Jurkat, Clone E6-1 (cell line): ENCODE results near the gene OXNAD1.

Source experiments
- DNase-seq: peaks from one replicate; pipeline ENCODE4 v3.0.0-alpha.2; 2011; ENCODE audit warnings: low read depth, low spot score
- H3K4me3 ChIP-seq: 2 replicates; pipeline ENCODE4 v1.5.1; 2011; ENCODE audit warnings: mild to moderate bottlenecking, low read length, control low read depth, moderate library complexity

Gene OXNAD1

DNA sequence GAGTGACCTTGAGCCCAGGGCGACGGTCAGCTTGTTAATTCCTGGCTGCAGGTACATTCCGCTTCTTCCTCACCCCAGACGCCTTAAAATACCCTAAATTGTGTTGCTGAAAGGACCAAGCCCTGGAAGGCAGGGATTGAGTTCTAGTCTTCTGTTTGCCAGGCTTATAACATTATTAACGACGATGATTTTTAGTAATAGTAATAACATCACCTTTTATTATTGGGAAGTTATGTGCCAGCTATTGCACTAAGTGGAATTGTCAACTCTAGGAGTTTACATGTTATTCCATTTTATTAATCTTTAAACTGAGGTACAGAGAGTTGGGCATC is 409 bp downstream of the OXNAD1 start:
- peak overlapping the region; percentile 98 for H3K4me3 ChIP-seq
- no peak for DNase-seq

DNA sequence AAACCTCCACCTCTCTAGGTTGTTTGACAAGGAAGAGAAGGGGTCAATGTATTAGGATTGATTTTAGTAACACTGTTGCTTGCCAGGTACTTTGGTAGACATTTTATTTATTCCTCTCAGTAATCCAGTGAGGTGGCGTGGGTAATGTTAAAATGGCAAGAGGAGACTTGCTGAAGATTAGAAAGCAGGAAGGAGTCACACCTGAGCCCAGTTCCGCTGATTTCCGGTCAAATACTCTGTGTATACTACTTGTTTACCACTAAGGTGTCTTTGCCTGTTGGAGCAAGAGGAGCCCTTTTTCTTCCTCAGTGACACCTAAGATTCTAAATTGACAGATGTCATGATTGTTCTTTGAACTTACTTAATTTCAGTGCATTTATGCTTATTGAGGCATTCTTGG is 1.7 kb downstream of the OXNAD1 start:
- H3K4me3 ChIP-seq = no peak overlapping the region
- DNase-seq = no peak

DNA sequence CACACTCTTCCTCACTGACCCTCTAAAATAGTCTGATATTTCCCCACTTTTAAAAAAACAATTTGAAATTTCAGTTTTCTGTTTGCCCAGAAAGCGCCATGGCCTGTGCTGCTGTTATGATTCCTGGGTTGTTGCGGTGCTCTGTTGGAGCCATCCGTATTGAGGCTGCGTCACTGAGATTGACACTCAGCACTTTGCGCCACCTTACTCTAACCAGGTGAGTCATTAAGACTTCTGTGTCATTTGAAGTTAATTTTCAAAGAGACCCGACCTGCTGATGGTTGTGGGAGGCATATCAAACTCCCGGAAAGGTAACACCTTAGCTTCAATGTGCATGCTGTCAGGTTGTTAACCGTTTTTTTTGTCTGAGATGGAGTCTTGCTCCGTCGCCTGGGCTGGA is 5.8 kb downstream of the OXNAD1 start:
- H3K4me3 ChIP-seq = no peak overlapping the region
- no peak for DNase-seq

DNA sequence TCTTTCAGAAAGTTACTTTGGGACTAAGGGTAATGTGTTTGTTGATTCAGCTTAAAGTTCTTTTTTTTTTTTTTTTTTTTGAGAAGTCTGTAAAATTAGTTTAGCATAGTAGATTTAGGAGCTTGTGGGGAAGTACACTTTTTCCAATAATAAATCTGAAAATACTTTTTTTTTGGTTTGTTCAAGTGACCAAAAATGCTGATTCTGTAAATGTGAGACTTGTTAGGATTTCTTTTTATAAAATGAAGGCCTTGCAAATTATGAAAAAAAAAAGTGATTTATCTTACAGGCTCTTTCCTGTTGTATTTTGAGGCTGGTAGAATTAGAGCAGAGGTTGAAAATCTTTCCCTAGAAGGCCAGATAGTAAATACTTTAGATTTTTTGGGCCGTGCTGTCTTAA is 7.6 kb downstream of the OXNAD1 start:
- no peak overlapping the region for H3K4me3 ChIP-seq
- DNase-seq = no peak

DNA sequence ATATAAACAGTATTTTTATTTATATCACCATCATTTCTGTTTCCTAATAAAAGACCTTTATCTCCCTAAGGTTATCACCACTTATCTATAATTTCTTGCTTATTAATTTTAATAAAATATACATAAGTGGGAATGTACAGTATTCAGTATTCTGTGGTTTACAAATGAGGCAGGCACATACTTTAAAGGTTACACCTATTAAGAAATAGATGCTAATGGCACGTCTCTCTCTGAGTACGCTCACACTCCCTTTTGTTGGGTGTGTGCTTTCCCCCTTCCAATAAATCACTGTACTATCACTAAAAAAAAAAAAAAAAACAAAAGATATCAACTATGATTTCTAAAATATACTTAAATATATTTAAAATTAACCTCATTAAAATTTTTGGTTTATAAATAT is 8.9 kb downstream of the OXNAD1 start:
- no peak overlapping the region for H3K4me3 ChIP-seq
- DNase-seq = no peak

DNA sequence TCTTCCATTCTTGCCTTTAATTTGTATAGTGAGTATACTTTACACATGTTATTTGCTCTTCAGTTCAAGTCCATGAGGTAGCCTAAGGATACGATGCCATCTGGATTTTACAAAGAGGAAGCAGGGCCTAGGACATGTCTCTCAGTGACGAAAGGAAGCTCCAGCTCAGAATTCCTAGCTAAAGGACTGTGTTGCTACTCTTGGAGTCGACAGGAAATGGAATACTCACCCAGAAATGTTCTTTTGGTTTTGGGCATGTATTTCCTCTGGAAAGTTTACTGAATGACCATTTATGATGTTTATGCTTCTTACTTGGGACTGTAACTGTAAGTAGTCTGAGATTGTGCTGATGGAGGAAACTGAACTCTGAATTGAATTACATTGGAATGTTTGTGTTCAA is 12.5 kb downstream of the OXNAD1 start:
- no peak overlapping the region for H3K4me3 ChIP-seq
- DNase-seq = no peak

DNA sequence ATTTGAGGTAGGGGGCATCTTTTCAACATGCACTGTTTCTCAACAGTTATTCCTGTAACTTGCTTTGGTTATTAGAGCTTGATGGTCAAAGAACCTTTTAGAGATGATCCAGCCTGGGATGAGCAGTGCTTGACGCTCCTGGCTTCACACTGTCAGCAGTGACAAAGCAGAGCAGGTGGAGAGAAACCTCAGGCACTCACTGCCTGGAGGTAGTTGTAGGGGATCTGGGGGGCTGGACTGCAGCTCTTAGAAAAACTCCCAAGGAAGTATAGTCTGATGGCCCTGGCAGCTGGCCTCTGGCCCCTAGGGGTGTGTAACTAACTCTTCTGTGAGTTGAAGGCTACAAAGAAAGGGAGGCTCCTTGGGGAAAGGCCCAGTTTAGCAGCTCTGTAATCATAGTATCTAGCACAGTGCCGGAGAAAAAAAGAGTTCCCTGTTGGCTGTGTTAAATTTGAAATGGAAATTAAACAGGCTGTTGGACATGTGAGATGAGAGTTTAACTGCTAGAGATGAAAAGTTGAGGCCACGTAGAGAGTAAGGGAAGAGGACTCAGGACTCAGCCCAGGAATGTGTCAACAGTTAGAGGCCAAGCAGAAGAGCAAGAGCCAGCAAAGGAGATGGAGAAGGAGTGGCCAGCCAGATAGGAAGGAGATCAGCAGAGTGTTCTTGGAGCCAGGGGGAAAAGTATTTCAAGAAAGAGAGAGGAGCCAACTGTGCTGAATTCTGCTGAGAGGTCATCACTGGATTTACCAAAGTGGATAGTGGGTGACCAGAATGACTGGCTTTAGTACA is 14.2 kb downstream of the OXNAD1 start:
- DNase-seq = no peak

DNA sequence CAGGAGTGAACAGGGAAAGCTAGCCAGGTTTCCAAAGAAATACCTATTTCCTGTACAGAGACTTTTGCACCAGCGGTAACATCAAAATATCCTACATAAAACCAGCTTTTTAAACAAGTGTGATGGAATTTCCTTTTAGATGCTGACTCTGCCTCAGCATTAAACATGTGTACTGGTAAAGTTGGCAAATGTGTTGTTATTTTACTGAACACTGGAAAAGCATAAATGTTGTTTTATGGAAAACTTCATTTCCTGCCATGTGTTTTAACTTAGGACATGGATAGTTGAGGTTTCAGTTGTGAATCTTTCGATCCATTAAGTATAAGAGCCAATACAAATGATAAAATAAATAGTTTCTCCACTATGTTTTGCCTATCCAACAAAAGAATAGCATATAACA is 15.7 kb downstream of the OXNAD1 start:
- no peak for DNase-seq
- H3K4me3 ChIP-seq = no peak overlapping the region

More for the DNA sequence above, 14.2 kb downstream of the OXNAD1 start:
- no peak overlapping the region for H3K4me3 ChIP-seq

DNA sequence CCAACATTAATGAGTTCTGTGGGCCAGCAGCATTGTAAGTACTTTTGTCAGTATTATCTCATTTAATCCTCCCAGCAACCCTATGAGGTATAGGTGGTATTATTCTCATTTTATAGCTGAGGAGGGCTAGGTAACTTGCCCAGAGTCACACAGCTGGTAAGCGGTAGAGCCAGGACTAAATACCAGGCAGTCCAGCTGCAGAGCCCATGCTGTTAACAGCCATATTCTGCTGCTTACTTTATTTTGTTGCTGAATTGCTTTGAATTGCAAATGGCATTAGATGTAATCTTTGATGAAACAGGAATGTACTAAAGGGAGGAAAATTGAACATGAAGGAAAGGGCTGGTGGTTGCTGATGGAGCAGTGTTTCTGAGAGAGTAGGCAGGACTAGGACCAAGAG is 19.6 kb downstream of the OXNAD1 start:
- DNase-seq = no peak
- no peak overlapping the region for H3K4me3 ChIP-seq

DNA sequence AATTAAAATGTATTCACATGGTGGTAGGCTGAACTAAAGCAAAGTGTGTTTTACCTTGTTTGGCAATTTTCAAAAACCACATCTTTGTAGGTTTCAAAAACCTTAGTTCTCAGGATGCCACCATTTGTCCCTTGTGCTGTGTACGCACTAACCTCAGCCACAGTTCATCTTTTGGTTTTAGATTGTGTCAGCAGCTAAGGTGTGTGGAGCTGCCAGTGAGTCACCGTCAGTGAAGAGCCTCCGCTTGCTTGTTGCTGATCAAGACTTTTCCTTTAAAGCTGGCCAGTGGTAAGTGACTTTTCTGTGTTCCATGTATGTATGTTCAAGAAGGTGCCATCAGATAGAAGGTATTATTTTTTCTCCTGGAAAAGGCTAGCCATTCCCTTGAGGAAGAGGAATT is 21.1 kb downstream of the OXNAD1 start:
- no peak overlapping the region for H3K4me3 ChIP-seq
- peak; percentile 76 for DNase-seq

DNA sequence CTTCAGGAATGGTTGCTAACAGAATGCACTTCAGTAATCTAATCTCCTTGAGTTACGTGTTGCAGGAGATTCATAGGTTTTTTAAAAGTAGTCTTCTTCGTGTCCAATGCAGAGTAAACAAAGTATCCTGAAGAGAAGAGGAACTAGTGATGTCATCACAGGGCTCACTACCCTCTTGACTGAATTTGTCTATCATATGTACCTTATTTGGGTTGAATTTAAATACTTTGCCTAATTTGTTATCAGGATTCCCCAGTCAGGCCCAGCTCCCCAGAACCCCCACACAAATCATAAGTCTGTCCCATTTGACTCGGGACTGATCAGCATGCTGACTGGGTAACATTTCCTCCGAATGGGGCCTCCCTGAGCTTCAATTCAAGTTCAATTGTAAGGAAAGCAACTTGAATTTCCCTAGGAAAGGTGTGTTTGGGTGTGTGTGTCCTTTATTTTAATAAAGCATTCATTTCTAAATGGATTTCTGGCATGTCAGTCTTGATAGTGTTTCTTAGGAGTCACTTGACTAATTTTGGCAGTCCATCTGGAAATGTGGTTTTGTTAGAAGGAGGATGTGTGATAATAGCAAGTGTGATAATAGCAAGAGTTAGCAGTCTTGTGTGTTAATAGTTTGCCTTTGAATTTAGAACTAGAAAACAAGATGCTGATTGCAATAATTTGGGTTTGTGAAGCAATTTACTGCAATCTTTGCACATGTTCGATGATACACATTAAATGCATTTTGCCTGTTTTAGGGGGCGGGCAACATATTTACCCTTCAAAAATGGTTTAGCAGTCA is 21.9 kb downstream of the OXNAD1 start:
- H3K4me3 ChIP-seq = no peak overlapping the region
- DNase-seq = no peak

DNA sequence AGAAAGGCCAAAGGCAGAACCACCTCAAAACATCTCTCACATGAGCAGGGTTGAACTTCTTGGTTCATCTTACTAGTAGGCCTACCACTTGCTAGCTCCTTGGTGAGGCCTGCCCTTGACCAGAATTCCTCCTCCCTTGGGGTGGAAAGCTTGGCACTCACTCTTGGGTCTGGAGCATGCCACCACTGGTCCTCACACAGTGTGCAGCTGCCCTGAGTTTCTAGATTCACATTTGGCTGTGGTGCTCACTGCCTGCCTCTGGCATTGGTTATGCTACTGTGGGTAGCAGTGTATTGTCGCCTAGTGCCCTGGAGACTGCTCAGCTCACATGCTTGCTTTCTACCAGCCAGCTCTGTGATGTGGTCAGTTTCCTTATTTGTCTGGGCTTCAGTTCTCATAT is 23.7 kb downstream of the OXNAD1 start:
- H3K4me3 ChIP-seq = no peak overlapping the region
- DNase-seq = no peak

DNA sequence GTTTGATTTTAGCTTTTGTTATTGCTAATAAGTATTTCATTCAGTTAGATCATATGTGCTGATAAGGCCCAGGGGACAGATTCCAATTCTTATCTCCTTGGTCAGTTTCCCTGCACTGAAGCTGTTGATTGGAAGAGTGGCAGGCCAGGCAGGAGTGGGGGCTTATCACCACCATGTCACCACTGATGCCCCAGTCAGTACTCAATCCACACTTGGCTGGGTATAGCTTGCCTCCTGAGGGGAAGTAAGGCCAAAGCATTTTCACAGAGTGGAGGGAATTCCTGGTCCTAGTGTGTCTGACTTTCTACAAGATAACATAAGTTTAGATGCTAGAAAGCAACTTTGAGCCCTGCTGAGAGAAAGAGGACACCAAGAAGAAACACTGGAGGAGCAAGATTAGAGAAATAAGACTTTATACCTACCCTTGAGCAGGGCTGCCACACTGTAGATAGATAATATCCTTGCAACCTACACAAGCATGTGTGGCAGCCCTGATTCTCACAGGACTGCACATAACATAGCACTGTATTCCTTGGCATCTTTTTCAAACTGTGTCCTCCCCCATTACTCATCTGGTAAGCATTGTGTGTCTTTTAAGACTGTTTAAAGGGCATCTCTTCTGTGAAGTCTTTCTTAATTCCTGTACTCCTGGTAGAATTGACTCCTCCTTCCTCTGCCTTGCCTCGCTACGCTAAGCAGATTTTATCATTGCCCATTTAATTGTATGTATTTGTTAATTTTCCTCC is 24.3 kb downstream of the OXNAD1 start:
- H3K4me3 ChIP-seq = no peak overlapping the region
- DNase-seq = no peak

DNA sequence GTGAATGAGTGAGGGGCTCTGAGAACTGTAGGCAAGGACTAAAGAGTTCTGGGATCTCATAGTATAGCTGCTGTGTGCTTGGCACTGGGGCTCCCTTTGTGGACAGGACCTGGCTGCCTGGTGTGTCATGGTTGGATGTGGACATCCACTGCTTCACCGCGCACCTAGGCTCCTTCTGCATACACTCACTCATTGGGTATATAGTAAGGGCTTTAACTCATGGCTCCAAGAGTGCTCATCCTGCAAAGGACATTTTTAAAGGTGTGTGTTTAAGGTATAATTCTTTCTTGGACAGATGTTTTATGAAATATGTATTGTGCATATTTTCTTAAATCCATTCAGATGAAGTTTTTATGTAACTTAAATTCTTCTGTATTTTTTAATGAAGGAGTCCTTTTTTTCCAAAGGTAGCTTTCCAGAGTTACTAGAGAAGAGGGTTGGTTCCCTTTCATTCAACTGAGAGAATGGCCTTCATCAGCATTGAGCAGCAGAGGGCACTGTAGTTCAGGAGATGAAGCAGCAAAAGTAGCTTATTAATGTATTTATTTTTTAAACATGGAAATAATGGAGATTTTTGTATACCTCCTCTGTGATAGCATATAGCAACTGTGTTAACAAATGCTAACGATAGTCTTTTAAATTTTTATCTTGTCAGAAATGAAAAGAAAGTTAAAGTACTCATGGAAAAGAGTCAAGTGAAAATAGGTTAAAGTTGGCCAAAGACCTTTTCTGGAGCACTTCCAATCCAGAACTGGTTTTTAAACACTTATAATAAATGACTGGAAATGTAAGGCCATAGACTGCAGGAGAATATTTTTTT is 25.2 kb downstream of the OXNAD1 start:
- no peak for DNase-seq

DNA sequence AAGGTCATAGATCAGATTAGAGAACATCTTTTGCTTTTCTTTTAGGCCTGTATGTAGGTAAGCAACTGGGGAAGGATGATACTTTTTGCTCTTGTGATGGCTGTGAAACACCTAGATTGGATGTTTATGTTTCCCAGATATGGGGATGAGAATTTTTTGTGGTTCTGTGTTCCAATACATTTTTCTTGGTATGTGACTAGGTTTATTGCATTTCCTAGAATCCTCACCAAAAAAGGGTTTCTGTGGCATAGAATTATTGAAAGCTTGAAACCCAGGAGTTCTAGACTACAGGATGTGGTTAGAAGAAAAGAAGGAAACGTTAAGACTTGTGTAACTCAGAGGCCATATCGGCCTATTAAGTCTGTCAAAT is 25.8 kb downstream of the OXNAD1 start:
- peak; percentile 84 for DNase-seq
- peak overlapping the region; percentile 9 for H3K4me3 ChIP-seq

More for the DNA sequence above, 25.2 kb downstream of the OXNAD1 start:
- peak overlapping the region; percentile 9 for H3K4me3 ChIP-seq

DNA sequence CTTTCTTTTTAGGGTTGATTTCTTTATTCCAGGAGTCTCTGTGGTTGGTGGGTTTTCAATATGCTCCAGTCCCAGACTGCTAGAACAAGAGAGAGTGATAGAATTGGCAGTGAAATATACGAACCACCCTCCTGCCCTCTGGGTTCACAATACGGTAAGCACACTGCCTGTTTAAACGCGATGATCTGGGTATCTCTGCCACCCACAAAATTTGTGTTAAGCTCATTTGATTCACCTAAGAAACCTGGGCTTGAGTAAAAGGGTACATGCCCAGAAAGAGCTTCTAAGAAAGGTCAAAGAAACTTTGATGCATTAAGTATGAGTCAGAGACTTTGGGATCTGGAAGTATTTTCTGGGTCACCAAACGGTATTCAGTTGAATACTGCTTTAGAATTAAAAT is 29.8 kb downstream of the OXNAD1 start:
- DNase-seq = no peak
- H3K4me3 ChIP-seq = no peak overlapping the region

DNA sequence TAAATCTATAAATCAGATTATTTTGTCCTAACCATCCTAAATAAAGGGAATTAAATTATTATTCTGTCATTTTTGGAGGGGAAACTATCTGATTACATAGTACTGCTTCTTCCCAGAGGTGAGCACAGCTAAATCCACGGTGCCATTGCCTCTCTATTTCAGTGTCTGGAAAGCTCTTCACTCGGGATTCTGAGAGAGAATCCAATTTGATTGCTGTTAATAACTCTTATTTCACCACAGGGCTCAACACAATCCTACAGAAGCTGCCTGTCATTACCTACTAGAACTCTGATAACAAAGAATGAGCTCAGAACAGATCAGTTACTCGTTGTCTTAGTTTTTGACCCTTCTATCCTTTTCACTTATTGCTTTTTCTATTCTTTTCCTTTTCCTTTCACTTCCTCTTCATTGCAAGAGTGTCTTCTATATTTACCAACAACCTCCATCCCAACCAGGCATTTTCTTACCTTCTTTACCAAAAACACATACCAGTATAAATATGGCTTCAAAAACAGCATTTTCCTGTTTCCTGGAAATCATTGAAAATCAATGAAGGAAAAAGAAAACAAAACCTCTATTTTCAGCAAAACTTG is 30.4 kb downstream of the OXNAD1 start:
- no peak for DNase-seq
- H3K4me3 ChIP-seq = no peak overlapping the region

DNA sequence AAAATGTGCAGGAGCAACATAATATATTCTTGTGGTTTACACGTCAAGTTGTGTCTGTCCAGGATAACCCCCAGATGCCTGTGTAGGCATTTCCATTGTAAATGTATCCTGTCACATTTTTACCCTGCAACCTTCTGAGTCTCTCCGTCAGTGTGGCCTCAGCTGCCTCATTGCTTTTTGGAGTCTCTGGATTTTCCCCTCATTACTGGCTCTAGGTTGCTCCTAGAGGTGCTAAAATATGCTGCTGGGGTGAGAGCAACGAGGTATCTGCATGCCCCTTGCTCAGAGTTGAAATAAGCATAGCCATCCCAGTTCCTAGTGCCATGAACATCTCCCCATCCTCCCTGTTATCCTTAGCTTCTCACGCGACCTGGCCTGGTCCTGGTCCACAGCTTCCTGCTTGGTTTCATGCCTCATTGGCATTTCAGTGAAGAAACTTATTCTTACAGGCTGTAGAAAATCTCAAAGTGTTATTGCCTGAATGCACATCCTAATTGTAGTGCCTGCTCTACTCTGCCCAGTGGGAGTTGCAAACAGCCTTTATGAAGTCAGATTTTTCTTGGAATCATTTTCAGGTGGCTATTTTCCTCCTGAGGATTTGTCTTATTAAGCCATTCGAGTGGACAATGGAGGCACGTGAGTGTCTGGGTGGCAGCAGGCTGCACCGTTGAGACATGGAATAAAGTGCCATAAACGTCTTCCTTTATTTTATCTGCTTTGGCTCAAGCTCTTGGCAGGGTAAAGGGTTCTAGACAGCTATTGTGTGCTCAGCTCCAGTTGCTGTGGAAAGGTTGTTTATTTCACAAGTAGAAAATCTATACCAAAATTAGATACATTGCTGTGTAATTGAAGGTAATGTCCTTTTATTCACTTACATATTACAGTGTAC is 33.2 kb downstream of the OXNAD1 start:
- DNase-seq = no peak
- no peak overlapping the region for H3K4me3 ChIP-seq
